Measurements from ENCODE around the gene TREML2.

GRCh38 chr6:41167173-41167963 is 33.6 kb downstream of the TREML2 start:
- TF ChIP-seq ZNF274 (IDR thresholded peaks at IDR 0.05; ENCODE audit: low read depth, low read length) (no peak), YY1 (IDR thresholded peaks at IDR 0.05; ENCODE audit: insufficient read depth, insufficient read length) (no peak), SUZ12 (IDR thresholded peaks at IDR 0.05; ENCODE audit: extremely low read depth, insufficient read depth, insufficient read length) (no peak)
